H9 (cell line): ENCODE measurements around the gene DLG2. TPM values are rescaled to one million over a fixed set of nuclear protein-coding genes. Genes with fewer than 3 reads are reported as not detected.
"Not testable (repeated sequence)": the region's sequence is repeated elsewhere in the genome, so short reads cannot be mapped to it uniquely, and the experiment has no call there.

Source experiments
- DNase-seq: peaks from one replicate; pipeline ENCODE4 v3.0.0-alpha.2; 2017
- H2AFZ ChIP-seq: one replicate; pipeline ENCODE4 v1.6.1; 2013; ENCODE audit warnings: mild to moderate bottlenecking, low read length, control low read depth, moderate library complexity
- H2AK5ac ChIP-seq: 2 replicates; pipeline ENCODE4 v1.6.1; 2013; ENCODE audit warnings: low read length, control low read depth, mixed read lengths; ENCODE audit not compliant: insufficient read length
- H2BK120ac ChIP-seq: one replicate; pipeline ENCODE4 v1.6.1; 2013; ENCODE audit warnings: low read depth, mild to moderate bottlenecking, low read length, control low read depth, inconsistent platforms; ENCODE audit not compliant: poor library complexity, severe bottlenecking
- H2BK12ac ChIP-seq: 2 replicates; pipeline ENCODE4 v1.6.1; 2013; ENCODE audit warnings: low read length, control low read depth, mixed read lengths, low read depth; ENCODE audit not compliant: insufficient read length
- H2BK15ac ChIP-seq: 2 replicates; pipeline ENCODE4 v1.6.1; 2013; ENCODE audit warnings: low read depth, low read length, control low read depth
- H2BK20ac ChIP-seq: one replicate; pipeline ENCODE4 v1.6.1; 2013; ENCODE audit warnings: low read depth, mild to moderate bottlenecking, low read length, control low read depth, inconsistent platforms; ENCODE audit not compliant: poor library complexity, severe bottlenecking
- H2BK5ac ChIP-seq: 2 replicates; pipeline ENCODE4 v1.6.1; 2013; ENCODE audit warnings: low read length, control low read depth, mixed read lengths; ENCODE audit not compliant: insufficient read length
- H3K14ac ChIP-seq: 2 replicates; pipeline ENCODE4 v1.6.1; 2013; ENCODE audit warnings: low read length, control low read depth; ENCODE audit not compliant: insufficient read depth
- H3K18ac ChIP-seq: 2 replicates; pipeline ENCODE4 v1.6.1; 2013; ENCODE audit warnings: low read depth, mild to moderate bottlenecking, mixed read lengths, low read length, control low read depth; ENCODE audit not compliant: insufficient read length
- H3K23ac ChIP-seq: 2 replicates; pipeline ENCODE4 v1.6.1; 2013; ENCODE audit warnings: low read length, control low read depth, mixed read lengths, low read depth; ENCODE audit not compliant: insufficient read length
- H3K23me2 ChIP-seq: 2 replicates; pipeline ENCODE4 v1.6.1; 2013; ENCODE audit warnings: low read depth, mild to moderate bottlenecking, mixed read lengths, low read length, control low read depth; ENCODE audit not compliant: insufficient read length, poor library complexity, severe bottlenecking
- H3K27ac ChIP-seq: 2 replicates; pipeline ENCODE4 v1.5.1; 2013; ENCODE audit warnings: low read length, control low read depth, mixed read lengths, low read depth; ENCODE audit not compliant: insufficient read length
- H3K27me3 ChIP-seq: 2 replicates; pipeline ENCODE4 v1.6.1; 2013; ENCODE audit warnings: low read length, control low read depth, inconsistent platforms; ENCODE audit not compliant: insufficient read depth
- H3K4ac ChIP-seq: 2 replicates; pipeline ENCODE4 v1.6.1; 2013; ENCODE audit warnings: low read depth, mild to moderate bottlenecking, control low read depth, inconsistent platforms, low read length, moderate library complexity
- H3K4me1 ChIP-seq: 2 replicates; pipeline ENCODE4 v1.6.1; 2013; ENCODE audit warnings: low read length, control low read depth, inconsistent platforms; ENCODE audit not compliant: insufficient read depth
- H3K4me2 ChIP-seq: 2 replicates; pipeline ENCODE4 v1.6.1; 2013; ENCODE audit warnings: low read length, control low read depth, mixed read lengths; ENCODE audit not compliant: insufficient read length, insufficient read depth
- H3K56ac ChIP-seq: 2 replicates; pipeline ENCODE4 v1.6.1; 2013; ENCODE audit warnings: low read depth, mild to moderate bottlenecking, mixed read lengths, low read length, control low read depth; ENCODE audit not compliant: insufficient read length
- H3K79me1 ChIP-seq: 2 replicates; pipeline ENCODE4 v1.6.1; 2013; ENCODE audit warnings: low read depth, mild to moderate bottlenecking, moderate library complexity, low read length, control low read depth, inconsistent platforms; ENCODE audit not compliant: insufficient read depth, poor library complexity, severe bottlenecking
- H3K79me2 ChIP-seq: 2 replicates; pipeline ENCODE4 v1.6.1; 2013; ENCODE audit warnings: low read length, control low read depth, inconsistent platforms; ENCODE audit not compliant: insufficient read depth
- H3K9ac ChIP-seq: 2 replicates; pipeline ENCODE4 v1.6.1; 2013; ENCODE audit warnings: low read length, control low read depth, mixed read lengths; ENCODE audit not compliant: insufficient read length; ENCODE audit errors: extremely low read depth
- H3K9me3 ChIP-seq: one replicate; pipeline ENCODE4 v1.6.1; 2013; ENCODE audit warnings: low read depth, low read length, inconsistent platforms; ENCODE audit not compliant: control insufficient read depth
- H3T11ph ChIP-seq: one replicate; pipeline ENCODE4 v1.6.1; 2013; ENCODE audit warnings: mild to moderate bottlenecking, low read length, control low read depth, inconsistent platforms
- H4K20me1 ChIP-seq: one replicate; pipeline ENCODE4 v1.6.1; 2013; ENCODE audit not compliant: control insufficient read depth, insufficient read length, insufficient read depth
- H4K5ac ChIP-seq: 2 replicates; pipeline ENCODE4 v1.6.1; 2013; ENCODE audit warnings: low read depth, mild to moderate bottlenecking, mixed read lengths, low read length, control low read depth; ENCODE audit not compliant: insufficient read length
- H4K8ac ChIP-seq: replicated peaks from 2 replicates; pipeline ENCODE4 v1.6.1; 2013; ENCODE audit warnings: low read length, control low read depth, mixed read lengths, low read depth; ENCODE audit not compliant: insufficient read length
- H4K91ac ChIP-seq: 2 replicates; pipeline ENCODE4 v1.6.1; 2013; ENCODE audit warnings: low read depth, mild to moderate bottlenecking, moderate library complexity, mixed read lengths, low read length, control low read depth; ENCODE audit not compliant: insufficient read length
- H3K27ac Mint-ChIP-seq, 3 experiments: 2 replicates in 2 of 3; 3 replicates in 1 of 3; pipeline ENCODE4 v1.8.0; 2020 to 2021; ENCODE audit warnings: mixed read lengths in 3 of 3, mild to moderate bottlenecking in 1 of 3, moderate library complexity in 1 of 3
- H3K27me3 Mint-ChIP-seq: 2 replicates; pipeline ENCODE4 v1.8.0; 2021; ENCODE audit warnings: low read depth, mild to moderate bottlenecking, moderate library complexity, mixed read lengths
- H3K36me3 Mint-ChIP-seq, 3 experiments: 2 replicates in 2 of 3; 3 replicates in 1 of 3; pipeline ENCODE4 v1.8.0; 2020 to 2021; ENCODE audit warnings: low read depth in 3 of 3, mixed read lengths in 3 of 3; ENCODE audit not compliant: insufficient read depth in 1 of 3
- H3K4me1 Mint-ChIP-seq, 2 experiments: 2 replicates each; pipeline ENCODE4 v1.8.0; 2020; ENCODE audit warnings: mixed read lengths in 2 of 2
- H3K4me3 Mint-ChIP-seq, 2 experiments: 2 replicates in 1 of 2; 3 replicates in 1 of 2; pipeline ENCODE4 v1.8.0; 2020 to 2021; ENCODE audit warnings: mild to moderate bottlenecking in 2 of 2, mixed read lengths in 2 of 2, moderate library complexity in 1 of 2
- H3K9me3 Mint-ChIP-seq, 2 experiments: 2 replicates in 1 of 2; 3 replicates in 1 of 2; pipeline ENCODE4 v1.8.0; 2020; ENCODE audit warnings: mild to moderate bottlenecking in 2 of 2, mixed read lengths in 2 of 2, moderate library complexity in 1 of 2
- WGBS: extraction: QIAGEN DNeasy Blood & Tissue Kit; methylation state at CpG from one replicate; pipeline ENCODE4 v1.1.7; 2013; ENCODE audit warnings: missing lambda C conversion rate, low lambda C conversion rate, mixed read lengths; ENCODE audit not compliant: insufficient read length; ENCODE audit errors: extremely low coverage; 5-methylcytosine and 5-hydroxymethylcytosine counted together
- total RNA-seq: library from RNA; stranded (reverse); gene quantifications from 2 replicates; pipeline ENCODE4 v1.2.1, GENCODE V29; 2021
- TF ChIP-seq, protein P1 (sequence below): fragments of 200-600 bp; sonication (generic); conservative IDR thresholded peaks from 3 replicates; pipeline ENCODE4 v1.8.0; 2021; ENCODE audit warnings: antibody characterized with exemption, mild to moderate bottlenecking

Gene DLG2
- total RNA-seq, 1 experiment from 2014 or later, result 8.0 TPM

- H3K9me3 Mint-ChIP-seq, result peaks cover 27 to 31% of the 10 kb centered on the region in 2 experiments
- Histone ChIP-seq H3K9ac (no peak overlapping the region), H2BK12ac (no peak overlapping the region), H3K23ac (no peak overlapping the region), H3T11ph (no peak overlapping the region), H3K27ac (no peak overlapping the region), H4K8ac (no peak overlapping the region), H3K56ac (no peak overlapping the region), H4K5ac (no peak overlapping the region), H2BK15ac (no peak overlapping the region), H2BK20ac (no peak overlapping the region), H3K4ac (no peak overlapping the region), H3K23me2 (no peaks in the 10 kb centered on the region), H3K27me3 (no peaks in the 10 kb centered on the region; the same call in 1 of the 2 replicates), H3K4me2 (no peak overlapping the region), H2BK120ac (no peak overlapping the region), H2BK5ac (no peak overlapping the region), H4K91ac (no peak overlapping the region), H3K79me2 (no peaks in the 10 kb centered on the region), H2AK5ac (no peak overlapping the region), H2AFZ (no peak overlapping the region), H3K14ac (no peak overlapping the region), H3K79me1 (no peaks in the 10 kb centered on the region), H3K9me3 (no peaks in the 10 kb centered on the region), H3K4me1 (no peaks in the 10 kb centered on the region; the same call in 1 of the 2 replicates), H3K18ac (no peak overlapping the region), H4K20me1 (no peaks in the 10 kb centered on the region)
- no peak for DNase-seq
- TF ChIP-seq, protein P1, sequence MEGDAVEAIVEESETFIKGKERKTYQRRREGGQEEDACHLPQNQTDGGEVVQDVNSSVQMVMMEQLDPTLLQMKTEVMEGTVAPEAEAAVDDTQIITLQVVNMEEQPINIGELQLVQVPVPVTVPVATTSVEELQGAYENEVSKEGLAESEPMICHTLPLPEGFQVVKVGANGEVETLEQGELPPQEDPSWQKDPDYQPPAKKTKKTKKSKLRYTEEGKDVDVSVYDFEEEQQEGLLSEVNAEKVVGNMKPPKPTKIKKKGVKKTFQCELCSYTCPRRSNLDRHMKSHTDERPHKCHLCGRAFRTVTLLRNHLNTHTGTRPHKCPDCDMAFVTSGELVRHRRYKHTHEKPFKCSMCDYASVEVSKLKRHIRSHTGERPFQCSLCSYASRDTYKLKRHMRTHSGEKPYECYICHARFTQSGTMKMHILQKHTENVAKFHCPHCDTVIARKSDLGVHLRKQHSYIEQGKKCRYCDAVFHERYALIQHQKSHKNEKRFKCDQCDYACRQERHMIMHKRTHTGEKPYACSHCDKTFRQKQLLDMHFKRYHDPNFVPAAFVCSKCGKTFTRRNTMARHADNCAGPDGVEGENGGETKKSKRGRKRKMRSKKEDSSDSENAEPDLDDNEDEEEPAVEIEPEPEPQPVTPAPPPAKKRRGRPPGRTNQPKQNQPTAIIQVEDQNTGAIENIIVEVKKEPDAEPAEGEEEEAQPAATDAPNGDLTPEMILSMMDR, result no peak
- peaks cover 4 to 5% of the 10 kb centered on the region in 2 experiments; a peak in 3 of 4 replicates for H3K4me1 Mint-ChIP-seq
- H3K36me3 Mint-ChIP-seq, result peaks cover 0 to 5% (median 5%) of the 10 kb centered on the region in 3 experiments; a peak in 2 of 7 replicates
- no peak overlapping the region for H3K27ac Mint-ChIP-seq
- H3K27me3 Mint-ChIP-seq, result peaks cover 59% of the 10 kb centered on the region
- WGBS, result no CpG with 5 or more reads among the region's 8 CpGs
- no peak overlapping the region for H3K4me3 Mint-ChIP-seq
Observed at GRCh38 chr11:85672105-85672902, 45.2 kb upstream of the DLG2 start.

DNA sequence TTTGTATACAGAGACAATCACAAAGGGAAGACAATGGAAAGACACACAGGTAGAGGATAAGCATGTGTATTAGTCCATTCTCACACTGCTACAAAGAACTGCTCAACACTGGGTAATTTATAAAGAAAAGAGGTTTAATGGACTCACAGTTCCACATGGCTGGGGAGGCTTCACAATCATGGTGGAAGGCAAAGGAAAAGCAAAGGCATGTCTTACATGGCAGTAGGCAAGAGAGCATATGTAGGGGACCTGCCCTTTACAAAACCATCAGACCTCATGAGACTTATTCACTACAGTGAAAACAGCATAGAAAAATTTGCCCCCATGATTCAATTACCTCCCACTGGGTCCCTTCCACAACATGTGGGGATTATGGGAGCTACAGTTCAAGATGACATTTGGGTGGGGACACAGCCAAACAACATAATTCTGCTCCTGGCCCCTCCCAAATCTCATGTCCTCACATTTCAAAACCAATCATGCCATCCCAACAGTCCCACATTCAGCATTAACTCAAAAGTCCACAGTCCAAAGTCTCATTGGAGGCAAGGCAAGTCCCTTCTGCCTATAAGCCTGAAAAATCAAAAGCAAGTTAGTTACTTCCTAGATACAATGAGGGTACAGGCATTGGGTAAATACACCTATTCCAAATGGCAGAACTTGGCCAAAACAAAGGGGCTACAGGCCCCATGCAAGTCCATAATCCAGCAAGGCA, 44.0 kb upstream of the DLG2 start:
- not testable (repeated sequence) for H2BK120ac ChIP-seq, H3K9ac ChIP-seq, H3K27ac ChIP-seq, H3K79me2 ChIP-seq, H3K14ac ChIP-seq, H2AK5ac ChIP-seq, H3T11ph ChIP-seq, H3K4me3 Mint-ChIP-seq, H3K23ac ChIP-seq, H3K18ac ChIP-seq, H2AFZ ChIP-seq, H3K9me3 ChIP-seq, H3K4me1 Mint-ChIP-seq, H3K56ac ChIP-seq, H2BK5ac ChIP-seq, H3K4me2 ChIP-seq, H3K27ac Mint-ChIP-seq, H2BK12ac ChIP-seq, H3K36me3 Mint-ChIP-seq, DNase-seq, H2BK15ac ChIP-seq, H4K20me1 ChIP-seq, H3K23me2 ChIP-seq, H3K79me1 ChIP-seq, H3K4me1 ChIP-seq, H4K5ac ChIP-seq, H3K4ac ChIP-seq, H2BK20ac ChIP-seq, H4K91ac ChIP-seq, H3K27me3 ChIP-seq, H4K8ac ChIP-seq
- Mint-ChIP-seq H3K27me3 (peaks cover 59% of the 10 kb centered on the region), H3K9me3 (peaks cover 27 to 31% of the 10 kb centered on the region in 2 experiments)
